ENCODE data around the gene OR10G2.

- TF ChIP-seq CTCF (IDR thresholded peaks at IDR 0.05; ENCODE audit: insufficient read depth, low read depth, low read length) (no peak), EZH2 (IDR thresholded peaks at IDR 0.05; ENCODE audit: insufficient read depth, low read length) (no peak)
These were observed 39.0 kb upstream of the OR10G2 start, which contains the start of gene OR4E1 for GRCh38 chr14:21673718-21674117.

All from astrocyte (in vitro differentiated cells and primary cell).